SK-N-SH (cell line): ENCODE data around the gene FGGY. TPM values are rescaled to one million over a fixed set of nuclear protein-coding genes. Genes with fewer than 3 reads are reported as not detected.

Experiments
- CTCF ChIA-PET: fragments of 300-600, 350-600 bp; formaldehyde crosslinking; extraction: SDS; loops from one replicate; lab custom pipeline; 2021; lab: Yijun Ruan, JAX
- POLR2A ChIA-PET: fragments of 350-600 bp; sonication (Branson Sonifier 250); formaldehyde crosslinking; extraction: SDS; loops from one replicate; lab custom pipeline; 2020; ENCODE audit warnings: antibody characterized with exemption, inconsistent platforms; lab: Yijun Ruan, JAX
- DNase-seq: peaks from one replicate; pipeline ENCODE4 v3.0.0; 2012
- H2AFZ ChIP-seq: fragments of 200-600 bp; sonication (generic); 2 replicates; pipeline ENCODE4 v1.8.1; 2016; ENCODE audit warnings: antibody characterized with exemption, mild to moderate bottlenecking, low read depth
- H3F3A ChIP-seq: fragments of 200-600 bp; sonication (generic); replicated peaks from 2 replicates; pipeline ENCODE3; 2016; ENCODE audit warnings: antibody characterized with exemption, mild to moderate bottlenecking; ENCODE audit not compliant: insufficient read depth
- H3K27ac ChIP-seq, 2 experiments: fragments of 200-500 bp in 1 of 2; fragments of 200-600 bp in 1 of 2; sonication (Bioruptor generic) in 1 of 2; sonication (generic), shearing (Covaris generic) in 1 of 2; 2 replicates each; pipeline versions ENCODE4 v1.5.1 to v1.6.1; 2014 to 2016; ENCODE audit warnings: low read depth in 2 of 2, inconsistent platforms in 1 of 2, low read length in 1 of 2, mild to moderate bottlenecking in 1 of 2, mixed read lengths in 1 of 2
- H3K27me3 ChIP-seq: fragments of 200-600 bp; sonication (generic), shearing (Covaris generic); 2 replicates; pipeline ENCODE4 v1.6.1; 2016; ENCODE audit warnings: mixed run types; ENCODE audit not compliant: insufficient read depth
- H3K36me3 ChIP-seq, 2 experiments: fragments of 200-500 bp in 1 of 2; fragments of 200-600 bp in 1 of 2; sonication (Bioruptor generic) in 1 of 2; sonication (generic) in 1 of 2; replicated peaks in 1 of 2; 2 replicates each; pipeline versions ENCODE3 to v1.5.1; 2014 to 2016; ENCODE audit warnings: low read length in 1 of 2, mild to moderate bottlenecking in 1 of 2; ENCODE audit not compliant: insufficient read depth in 2 of 2, control insufficient read depth in 1 of 2
- H3K4me1 ChIP-seq, 2 experiments: fragments of 200-500 bp in 1 of 2; fragments of 200-600 bp in 1 of 2; sonication (Bioruptor generic) in 1 of 2; sonication (generic), shearing (Covaris generic) in 1 of 2; 2 replicates each; pipeline versions ENCODE4 v1.5.1 to v1.6.1; 2014 to 2016; ENCODE audit warnings: low read depth in 1 of 2, low read length in 1 of 2, mixed run types in 1 of 2; ENCODE audit not compliant: insufficient read depth in 2 of 2, control insufficient read depth in 1 of 2
- H3K4me2 ChIP-seq: fragments of 200-600 bp; sonication (generic), shearing (Covaris generic); 2 replicates; pipeline ENCODE4 v1.6.1; 2017; ENCODE audit warnings: mixed run types
- H3K4me3 ChIP-seq, 2 experiments: fragments of 200-500 bp in 1 of 2; fragments of 200-600 bp in 1 of 2; sonication (Bioruptor generic) in 1 of 2; sonication (generic), shearing (Covaris generic) in 1 of 2; 2 replicates each; pipeline versions ENCODE4 v1.5.1 to v1.8.1; 2014 to 2016; ENCODE audit warnings: low read depth in 2 of 2, inconsistent platforms in 1 of 2, low read length in 1 of 2, mild to moderate bottlenecking in 1 of 2, mixed read lengths in 1 of 2, moderate library complexity in 1 of 2
- H3K79me2 ChIP-seq: fragments of 200-600 bp; sonication (generic); 2 replicates; pipeline ENCODE4 v1.8.1; 2017; ENCODE audit warnings: mild to moderate bottlenecking; ENCODE audit not compliant: insufficient read depth
- H3K9ac ChIP-seq: fragments of 200-600 bp; sonication (generic); 2 replicates; pipeline ENCODE4 v1.6.1; 2017; ENCODE audit warnings: mixed run types
- H3K9me2 ChIP-seq: fragments of 200-600 bp; sonication (generic); 2 replicates; pipeline ENCODE4 v1.6.1; 2017; ENCODE audit warnings: mixed run types
- H3K9me3 ChIP-seq: fragments of 200-600 bp; sonication (generic); 2 replicates; pipeline ENCODE4 v1.6.1; 2017; ENCODE audit warnings: mixed run types, mild to moderate bottlenecking, moderate library complexity
- H4K20me1 ChIP-seq: fragments of 200-600 bp; sonication (generic); 2 replicates; pipeline ENCODE4 v1.6.1; 2017; ENCODE audit warnings: mild to moderate bottlenecking, mixed run types; ENCODE audit not compliant: insufficient read depth
- CHD2 ChIP-seq: fragments of 150-350 bp; IDR thresholded peaks from 2 replicates; pipeline ENCODE4 v1.6.1; 2018; ENCODE audit warnings: low read length; ENCODE audit not compliant: partially characterized antibody
- EZH2phosphoT487 ChIP-seq: fragments of 200-600 bp; sonication (generic); IDR thresholded peaks from 2 replicates; pipeline ENCODE4 v1.6.1; 2017; ENCODE audit warnings: low read depth, mixed run types, mild to moderate bottlenecking, antibody characterized with exemption, moderate library complexity, borderline replicate concordance
- FOSL2 ChIP-seq: IDR thresholded peaks from 2 replicates; pipeline ENCODE4 v1.4.0; 2012; ENCODE audit warnings: low read depth, mild to moderate bottlenecking, moderate library complexity, borderline replicate concordance
- FOXJ3 ChIP-seq: sonication (generic); formaldehyde crosslinking; IDR thresholded peaks from 2 replicates; pipeline ENCODE4 v1.5.1; 2020; ENCODE audit warnings: mild to moderate bottlenecking, missing genetic modification reagents
- FOXM1 ChIP-seq: IDR thresholded peaks from 2 replicates; pipeline ENCODE4 v1.4.0; 2012; ENCODE audit warnings: low read depth, mild to moderate bottlenecking
- GABPA ChIP-seq: IDR thresholded peaks from 2 replicates; pipeline ENCODE4 v1.4.0; 2012; ENCODE audit warnings: low read depth, mild to moderate bottlenecking
- GATA2 ChIP-seq: sonication (generic); formaldehyde crosslinking; IDR thresholded peaks from 2 replicates; pipeline ENCODE4 v1.5.0; 2020; ENCODE audit warnings: mild to moderate bottlenecking, missing genetic modification reagents
- JUND ChIP-seq: IDR thresholded peaks from 2 replicates; pipeline ENCODE4 v1.4.0; 2012
- MAX ChIP-seq: IDR thresholded peaks from 2 replicates; pipeline ENCODE4 v1.4.0; 2012; ENCODE audit warnings: low read depth
- MEF2A ChIP-seq: IDR thresholded peaks from 2 replicates; pipeline ENCODE4 v1.4.0; 2012; ENCODE audit warnings: low read depth, borderline replicate concordance
- NFIC ChIP-seq: IDR thresholded peaks from 2 replicates; pipeline ENCODE4 v1.4.0; 2012; ENCODE audit warnings: borderline replicate concordance
- RAD21 ChIP-seq: IDR thresholded peaks from 2 replicates; pipeline ENCODE4 v1.6.1; 2012; ENCODE audit warnings: mild to moderate bottlenecking, low read length
- RXRA ChIP-seq: IDR thresholded peaks from 2 replicates; pipeline ENCODE4 v1.4.0; 2012; ENCODE audit warnings: low read depth, mild to moderate bottlenecking, borderline replicate concordance
- SIN3A ChIP-seq: IDR thresholded peaks from 2 replicates; pipeline ENCODE4 v1.6.1; 2012; ENCODE audit warnings: low read depth, mild to moderate bottlenecking, low read length, moderate library complexity, borderline replicate concordance
- TAF1 ChIP-seq: IDR thresholded peaks from 2 replicates; pipeline ENCODE4 v1.6.1; 2012; ENCODE audit warnings: low read depth, mild to moderate bottlenecking, low read length, moderate library complexity, borderline replicate concordance
- TEAD4 ChIP-seq: IDR thresholded peaks from 2 replicates; pipeline ENCODE4 v1.4.0; 2012; ENCODE audit warnings: mild to moderate bottlenecking, borderline replicate concordance; ENCODE audit not compliant: insufficient read depth
- USF2 ChIP-seq: fragments of 150-350 bp; IDR thresholded peaks from 2 replicates; pipeline ENCODE4 v1.6.1; 2017; ENCODE audit warnings: antibody characterized with exemption, low read length, low read depth, borderline replicate concordance
- WGBS: methylation state at CpG from one replicate; pipeline ENCODE4 v1.1.6; 2017; ENCODE audit warnings: low lambda C conversion rate; 5-methylcytosine and 5-hydroxymethylcytosine counted together
- polyA plus RNA-seq, 3 experiments: library from polyadenylated mRNA; depleted of rRNA; stranded (reverse); fragments of >200 nt; gene quantifications; 2 replicates each; pipeline ENCODE4 v1.2.3, GENCODE V29; 2012
- TF ChIP-seq, protein P1 (sequence below): IDR thresholded peaks from 2 replicates; pipeline ENCODE4 v1.4.0; 2012; ENCODE audit warnings: low read depth, borderline replicate concordance

Gene FGGY
- polyA plus RNA-seq, 1 of the 3 experiments (the other 2 are of a cell fraction): 10.3 TPM

DNA sequence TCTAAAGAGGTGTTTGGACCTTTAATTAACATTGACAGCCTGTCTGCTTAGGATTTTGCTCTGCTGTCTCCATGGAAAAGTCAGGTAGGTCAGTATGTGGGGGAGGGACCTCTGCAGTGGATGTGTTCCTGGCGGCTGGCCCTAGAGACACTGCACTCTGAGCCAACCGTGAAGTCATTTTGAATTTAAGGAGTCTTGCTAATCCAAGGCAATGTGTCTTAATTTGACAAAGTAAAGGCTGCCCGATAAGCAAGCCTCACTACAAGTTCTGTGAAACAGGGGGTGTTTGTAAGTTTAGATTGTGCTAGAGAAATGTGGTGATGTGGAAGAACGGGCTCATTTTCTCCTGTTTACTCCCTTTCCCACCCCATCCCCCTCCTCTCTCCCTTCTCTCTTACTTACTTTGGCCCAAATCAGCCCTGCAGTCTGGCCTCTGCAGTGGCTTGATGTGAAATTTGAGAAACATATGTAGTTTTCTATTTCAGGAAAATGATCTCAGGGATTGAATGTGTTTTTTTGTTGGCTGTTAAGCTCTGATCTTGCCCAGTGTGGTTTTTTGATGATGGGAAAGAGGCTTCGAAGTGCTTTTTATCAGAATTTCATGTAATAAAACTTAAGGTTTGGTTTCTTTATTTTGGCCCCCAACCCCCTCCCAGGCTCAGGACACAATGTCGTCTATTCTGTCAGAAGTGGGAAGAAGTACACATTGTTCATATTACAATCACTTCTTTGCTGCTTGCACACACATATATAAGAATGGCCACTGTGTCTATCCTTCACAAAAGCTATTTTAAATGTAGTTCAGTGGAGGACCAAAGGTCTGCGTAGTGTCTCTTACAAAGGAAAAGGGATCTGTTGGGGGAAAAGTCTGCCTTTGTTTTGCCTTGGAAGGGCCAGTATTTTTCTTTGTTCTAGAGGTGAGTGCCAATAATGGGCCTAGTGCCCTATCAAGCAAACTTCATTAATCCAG lies 96.6 kb downstream of the FGGY start (continued):
- TF ChIP-seq TAF1 (no peak), FOXJ3 (CRISPR knock-in tag) (no peak), FOXM1 (no peak), MAX (0 out of 2 replicates have a peak, but pooled peaks have one; percentile 13), RAD21 (no peak)
- TF ChIP-seq, all 33 proteins: peak for 9

GRCh38 chr1:59394706-59395425 lies 98.0 kb downstream of the FGGY start:
- no peak for TF ChIP-seq NFIC
- no peak for TF ChIP-seq TAF1
- no peak for TF ChIP-seq TEAD4
- TF ChIP-seq MAX: no peak
- DNase-seq: no peak
- H3K9me2 ChIP-seq: no peaks in the 10 kb centered on the region
- peaks cover 5% of the 10 kb centered on the region for H3F3A ChIP-seq
- WGBS: 92% methylated on average over 6 of the region's 6 CpGs
- H3K79me2 ChIP-seq: no peaks in the 10 kb centered on the region
- no peak overlapping the region for H3K9ac ChIP-seq
- H3K4me2 ChIP-seq: no peak overlapping the region
- H2AFZ ChIP-seq: no peak overlapping the region
- H3K4me3 ChIP-seq: no peak overlapping the region
- H4K20me1 ChIP-seq: no peaks in the 10 kb centered on the region
- peak overlapping the region in 1 of 2 experiments; percentile 82; a peak in 2 of 4 replicates for H3K27ac ChIP-seq
- no peaks in the 10 kb centered on the region for H3K27me3 ChIP-seq
- no peaks in the 10 kb centered on the region for H3K9me3 ChIP-seq
- CTCF ChIA-PET: interaction anchor here (0.9 kb wide), 1 partner anchor 8 kb away, joined by 3 read pairs; no protein-coding TSS in a partner anchor
- peaks cover 5 to 13% of the 10 kb centered on the region in 2 experiments; a peak in 3 of 4 replicates for H3K4me1 ChIP-seq
- H3K36me3 ChIP-seq: no peaks in the 10 kb centered on the region
- POLR2A ChIA-PET: no interaction called here

DNA sequence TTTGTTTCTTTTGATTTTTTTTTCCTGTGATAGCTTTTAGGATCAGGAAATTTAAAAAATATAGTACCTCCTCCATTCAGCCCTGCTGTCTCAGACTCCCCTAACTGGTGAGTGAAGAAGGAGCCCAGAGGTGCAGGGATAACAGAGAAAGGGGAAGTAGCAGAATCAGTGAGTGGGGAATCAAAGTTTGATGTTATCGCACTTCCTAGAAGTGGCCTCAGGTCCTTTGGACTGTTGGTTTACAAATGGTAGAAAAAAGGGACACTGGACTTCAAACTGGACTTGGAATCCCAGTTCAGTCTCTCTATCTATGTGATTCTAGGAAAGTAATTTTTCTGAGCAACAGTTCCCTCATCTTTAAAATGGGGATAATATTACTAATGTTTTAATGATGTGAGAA lies 99.5 kb downstream of the FGGY start:
- TF ChIP-seq, protein P1, sequence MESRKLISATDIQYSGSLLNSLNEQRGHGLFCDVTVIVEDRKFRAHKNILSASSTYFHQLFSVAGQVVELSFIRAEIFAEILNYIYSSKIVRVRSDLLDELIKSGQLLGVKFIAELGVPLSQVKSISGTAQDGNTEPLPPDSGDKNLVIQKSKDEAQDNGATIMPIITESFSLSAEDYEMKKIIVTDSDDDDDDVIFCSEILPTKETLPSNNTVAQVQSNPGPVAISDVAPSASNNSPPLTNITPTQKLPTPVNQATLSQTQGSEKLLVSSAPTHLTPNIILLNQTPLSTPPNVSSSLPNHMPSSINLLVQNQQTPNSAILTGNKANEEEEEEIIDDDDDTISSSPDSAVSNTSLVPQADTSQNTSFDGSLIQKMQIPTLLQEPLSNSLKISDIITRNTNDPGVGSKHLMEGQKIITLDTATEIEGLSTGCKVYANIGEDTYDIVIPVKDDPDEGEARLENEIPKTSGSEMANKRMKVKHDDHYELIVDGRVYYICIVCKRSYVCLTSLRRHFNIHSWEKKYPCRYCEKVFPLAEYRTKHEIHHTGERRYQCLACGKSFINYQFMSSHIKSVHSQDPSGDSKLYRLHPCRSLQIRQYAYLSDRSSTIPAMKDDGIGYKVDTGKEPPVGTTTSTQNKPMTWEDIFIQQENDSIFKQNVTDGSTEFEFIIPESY: no peak
- no peak for TF ChIP-seq CHD2
- TF ChIP-seq RXRA: no peak
- no peak for TF ChIP-seq GABPA
- no peak for TF ChIP-seq USF2
- no peak for TF ChIP-seq JUND
- TF ChIP-seq MEF2A: no peak
- no peak for TF ChIP-seq FOXJ3 (CRISPR knock-in tag)
- no peak for TF ChIP-seq GATA2 (CRISPR knock-in tag)
- TF ChIP-seq EZH2phosphoT487: no peak
- no peak for TF ChIP-seq FOSL2
- no peak for TF ChIP-seq TEAD4
- no peak for TF ChIP-seq SIN3A
- H3K4me3 ChIP-seq: no peak overlapping the region
- WGBS: 100% methylated on average over 1 of the region's 1 CpG
- no peak overlapping the region for H3K27ac ChIP-seq
- H3K9ac ChIP-seq: no peak overlapping the region
- H3K4me2 ChIP-seq: no peak overlapping the region
- H3K9me2 ChIP-seq: no peaks in the 10 kb centered on the region
- no peaks in the 10 kb centered on the region for H3K79me2 ChIP-seq
- H2AFZ ChIP-seq: no peak overlapping the region
- ChIA-PET POLR2A (no interaction called here), CTCF (no interaction called here)
- H3K4me1 ChIP-seq: peaks cover 5 to 13% of the 10 kb centered on the region in 2 experiments; a peak in 3 of 4 replicates
- DNase-seq: no peak
- H3K36me3 ChIP-seq: no peaks in the 10 kb centered on the region
- no peaks in the 10 kb centered on the region for H3K9me3 ChIP-seq
- no peaks in the 10 kb centered on the region for H4K20me1 ChIP-seq
- no peaks in the 10 kb centered on the region for H3K27me3 ChIP-seq
- H3F3A ChIP-seq: peaks cover 5% of the 10 kb centered on the region
